GM19468 (cell line): ENCODE data around the gene OR2T2.
"Not testable (repeated sequence)": the region's sequence is repeated elsewhere in the genome, so short reads cannot be mapped to it uniquely, and the experiment has no call there.

Source experiments
- ATAC-seq: cut with Tn5 transposase; IDR thresholded peaks from one replicate; pipeline ENCODE4 v1.9.1; 2021; ENCODE audit warnings: mild to moderate bottlenecking, moderate library complexity, moderate number of reproducible peaks; ENCODE audit not compliant: unreplicated experiment; ENCODE audit errors: extremely low read depth

Gene OR2T2

GRCh38 chr1:248449821-248450465, 4.5 kb downstream of the OR2T2 start:
- ATAC-seq, result not testable (repeated sequence)

- ATAC-seq, result peak; percentile 51
Observed at GRCh38 chr1:248450466-248451145, 5.2 kb downstream of the OR2T2 start.

GRCh38 chr1:248453619-248454018, 8.2 kb downstream of the OR2T2 start:
- ATAC-seq, result not testable (repeated sequence)

GRCh38 chr1:248455045-248455444, 9.6 kb downstream of the OR2T2 start:
- ATAC-seq, result not testable (repeated sequence)

GRCh38 chr1:248456635-248457034, 11.2 kb downstream of the OR2T2 start:
- ATAC-seq, result not testable (repeated sequence)

GRCh38 chr1:248459117-248459516, 13.7 kb downstream of the OR2T2 start:
- ATAC-seq, result not testable (repeated sequence)

GRCh38 chr1:248471154-248471553, 25.7 kb downstream of the OR2T2 start:
- no peak for ATAC-seq

- ATAC-seq, result not testable (repeated sequence)
Observed at GRCh38 chr1:248472111-248472510, 26.7 kb downstream of the OR2T2 start.

GRCh38 chr1:248473051-248473450, 27.6 kb downstream of the OR2T2 start, which contains the start of gene OR2T3:
OR2T3 (plus strand) TSS chr1:248473351; CDS start chr1:248473351, 0 bp downstream.
- ATAC-seq, result not testable (repeated sequence)

- ATAC-seq, result peak; percentile 77
Observed at GRCh38 chr1:248475660-248476059, 30.2 kb downstream of the OR2T2 start.

- ATAC-seq, result peak; percentile 43
Observed at GRCh38 chr1:248481686-248482579, 36.5 kb downstream of the OR2T2 start.

GRCh38 chr1:248488289-248488688, 42.9 kb downstream of the OR2T2 start, which contains the start of gene OR2T5:
OR2T5 (plus strand) TSS chr1:248488589; CDS start chr1:248488589, 0 bp downstream.
- ATAC-seq, result not testable (repeated sequence)

- not testable (repeated sequence) for ATAC-seq
Observed at GRCh38 chr1:248496661-248497060, 51.2 kb downstream of the OR2T2 start.

- ATAC-seq, result not testable (repeated sequence)
Observed at GRCh38 chr1:248500305-248501035, 55.0 kb downstream of the OR2T2 start.
